Ascending aorta (tissue), 2 donors: Measurements from ENCODE around the gene HDGFL3. TPM values are rescaled to one million over a fixed set of nuclear protein-coding genes. Genes with fewer than 3 reads are reported as not detected.

Source experiments
- DNase-seq, 2 donors: peaks; one replicate each; pipeline ENCODE4 v3.0.0-alpha.2; 2019; ENCODE audit warnings: low spot score in 2 of 2
- H3K27ac ChIP-seq, 2 donors: fragments of 200-600 bp; sonication (generic); one replicate each; pipeline ENCODE4 v1.5.1; 2016 to 2017; ENCODE audit warnings: mild to moderate bottlenecking in 1 of 2
- H3K27me3 ChIP-seq: fragments of 200-600 bp; sonication (generic); one replicate; pipeline ENCODE4 v1.5.1; 2017
- H3K36me3 ChIP-seq, 2 donors: fragments of 200-600 bp; sonication (generic); one replicate each; pipeline ENCODE4 v1.5.1; 2016
- H3K4me1 ChIP-seq, 2 donors: fragments of 200-600 bp; sonication (generic); one replicate each; pipeline ENCODE4 v1.5.1; 2016 to 2017; ENCODE audit warnings: mild to moderate bottlenecking in 1 of 2
- H3K4me3 ChIP-seq, 2 donors: fragments of 200-600 bp; sonication (generic); one replicate each; pipeline ENCODE4 v1.5.1; 2016 to 2017; ENCODE audit warnings: mild to moderate bottlenecking in 1 of 2
- H3K9me3 ChIP-seq, 2 donors: fragments of 200-600 bp; sonication (generic); one replicate each; pipeline ENCODE4 v1.5.1; 2016
- CTCF ChIP-seq, 3 experiments: fragments of 200-600 bp in 2 of 3; fragments of 450-650 bp in 1 of 3; sonication (generic) in 2 of 3; IDR thresholded peaks; one replicate each; pipeline ENCODE4 v1.5.1; 2016 to 2019; ENCODE audit warnings: antibody characterized with exemption in 3 of 3, mild to moderate bottlenecking in 1 of 3, moderate library complexity in 1 of 3
- intact Hi-C: fragments of 100-400 bp; cut with DNase I; formaldehyde crosslinking; loops from one replicate; pipeline ENCODE4 v1.15.1; 2023
- total RNA-seq: library from RNA; depleted of rRNA; stranded (reverse); fragments of >200 nt; gene quantifications from one replicate; pipeline ENCODE4 v1.1.0, GENCODE V29; 2016

Gene HDGFL3
- total RNA-seq, 1 donor from 2014 or later: 20.8 TPM

GRCh38 chr15:83209333-83209732 is 1.7 kb upstream of the HDGFL3 start:
- intact Hi-C loops: loop anchor here (10.0 kb wide), 2 partner anchors 225 to 665 kb away; partner anchors contain the start of genes RAMAC and RPS17
- Histone ChIP-seq H3K27me3 (no peaks in the 10 kb centered on the region), H3K36me3 (no peaks in the 10 kb centered on the region), H3K4me3 (no peak overlapping the region), H3K27ac (no peak overlapping the region), H3K4me1 (peaks cover 4% of the 10 kb centered on the region in 2 donors), H3K9me3 (no peaks in the 10 kb centered on the region)
- no peak for DNase-seq
- no peak for TF ChIP-seq CTCF (IDR thresholded peaks at IDR 0.05)

GRCh38 chr15:83208367-83208661 is 691 bp upstream of the HDGFL3 start:
- H3K27ac ChIP-seq: peak overlapping the region; percentile 89 to 100
- H3K4me3 ChIP-seq: peak overlapping the region; percentile 79 to 100
- H3K9me3 ChIP-seq: no peaks in the 10 kb centered on the region
- intact Hi-C loops: loop anchor here (10.0 kb wide), 2 partner anchors 224 to 664 kb away; partner anchors contain the start of genes RAMAC and RPS17
- H3K27me3 ChIP-seq: no peaks in the 10 kb centered on the region
- no peaks in the 10 kb centered on the region for H3K36me3 ChIP-seq
- no peak for DNase-seq
- H3K4me1 ChIP-seq: peaks cover 4% of the 10 kb centered on the region in 2 donors
- TF ChIP-seq CTCF (IDR thresholded peaks at IDR 0.05): no peak

- Histone ChIP-seq H3K4me3 (peak overlapping the region; percentile 79 to 100), H3K27me3 (no peaks in the 10 kb centered on the region), H3K9me3 (no peaks in the 10 kb centered on the region), H3K4me1 (peaks cover 4 to 6% of the 10 kb centered on the region in 2 donors), H3K27ac (peak overlapping the region; percentile 89 to 100), H3K36me3 (no peaks in the 10 kb centered on the region)
- DNase-seq: peak in 1 of 2 donors; percentile 70
- intact Hi-C loops: loop anchor here (1.0 to 10.0 kb wide), 5 partner anchors 140 to 662 kb away; partner anchors contain the start of genes BTBD1, C15orf40, RAMAC and RPS17
- TF ChIP-seq CTCF (IDR thresholded peaks at IDR 0.05): no peak
Observed at GRCh38 chr15:83207009-83207659, 489 bp downstream of the HDGFL3 start.

GRCh38 chr15:83206526-83207008 is 1.1 kb downstream of the HDGFL3 start:
- H3K27me3 ChIP-seq: no peaks in the 10 kb centered on the region
- DNase-seq: no peak
- peak overlapping the region; percentile 79 to 100 for H3K4me3 ChIP-seq
- no peak for TF ChIP-seq CTCF (IDR thresholded peaks at IDR 0.05)
- peaks cover 4 to 9% of the 10 kb centered on the region in 2 donors for H3K4me1 ChIP-seq
- H3K36me3 ChIP-seq: no peaks in the 10 kb centered on the region
- peak overlapping the region; percentile 89 to 100 for H3K27ac ChIP-seq
- no peaks in the 10 kb centered on the region for H3K9me3 ChIP-seq
- intact Hi-C loops: loop anchor here (1.0 to 10.0 kb wide), 5 partner anchors 139 to 662 kb away; partner anchors contain the start of genes BTBD1, C15orf40, RAMAC and RPS17

- Histone ChIP-seq H3K9me3 (no peaks in the 10 kb centered on the region), H3K4me1 (peaks cover 4 to 9% of the 10 kb centered on the region in 2 donors), H3K27me3 (no peaks in the 10 kb centered on the region), H3K36me3 (no peaks in the 10 kb centered on the region), H3K27ac (peak overlapping the region; percentile 89 to 100), H3K4me3 (peak overlapping the region; percentile 79 to 100)
- intact Hi-C loops: loop anchor here (2.0 to 10.0 kb wide), 4 partner anchors 195 to 661 kb away; partner anchors contain the start of genes C15orf40, RAMAC and RPS17
- no peak for DNase-seq
- no peak for TF ChIP-seq CTCF (IDR thresholded peaks at IDR 0.05)
Observed at GRCh38 chr15:83205725-83206324, 1.8 kb downstream of the HDGFL3 start.
